IPS-20b (cell line): ENCODE measurements around the gene MGAM2.

Experiments used
- H3K27ac ChIP-seq: one replicate; pipeline ENCODE4 v1.5.1; 2013; ENCODE audit warnings: low read length
- H3K27me3 ChIP-seq: 2 replicates; pipeline ENCODE4 v1.6.1; 2013; ENCODE audit warnings: mild to moderate bottlenecking, low read length, inconsistent platforms; ENCODE audit not compliant: insufficient read depth
- H3K36me3 ChIP-seq: 2 replicates; pipeline ENCODE4 v1.6.1; 2013; ENCODE audit warnings: low read depth, mild to moderate bottlenecking, inconsistent platforms, low read length, moderate library complexity; ENCODE audit not compliant: insufficient read depth
- H3K4me1 ChIP-seq: 2 replicates; pipeline ENCODE4 v1.6.1; 2013; ENCODE audit warnings: mild to moderate bottlenecking, control low read depth, inconsistent platforms, low read length, moderate library complexity; ENCODE audit not compliant: insufficient read depth
- H3K4me3 ChIP-seq: 2 replicates; pipeline ENCODE4 v1.5.1; 2013; ENCODE audit warnings: mild to moderate bottlenecking, low read length, inconsistent platforms
- H3K9ac ChIP-seq: 2 replicates; pipeline ENCODE4 v1.6.1; 2013; ENCODE audit warnings: low read depth, mild to moderate bottlenecking, inconsistent platforms, low read length, moderate library complexity
- H3K9me3 ChIP-seq: 2 replicates; pipeline ENCODE4 v1.6.1; 2013; ENCODE audit warnings: mild to moderate bottlenecking, low read depth, low read length, inconsistent platforms; ENCODE audit not compliant: insufficient read depth

The MGAM2 gene

DNA sequence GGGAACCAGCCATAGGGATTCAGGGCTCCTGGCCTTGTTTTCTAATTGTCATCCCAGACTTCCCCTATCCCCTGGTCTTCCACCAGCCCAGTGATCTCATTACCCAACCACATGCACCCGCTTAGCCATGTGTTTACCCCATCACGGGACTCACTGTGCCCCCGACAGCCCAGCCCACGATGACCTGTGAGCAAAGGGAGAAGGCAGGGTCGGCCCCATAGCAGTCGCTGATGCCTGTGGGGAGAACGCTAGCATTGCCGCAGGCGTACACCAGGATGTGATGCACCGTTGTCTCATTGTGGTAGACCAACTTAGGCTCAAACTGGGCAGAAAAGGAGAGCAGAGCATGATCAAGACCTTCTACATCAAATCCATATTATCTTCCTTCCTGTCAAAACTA is 132.3 kb downstream of the MGAM2 start:
- Histone ChIP-seq H3K9ac (no peak overlapping the region), H3K36me3 (no peaks in the 10 kb centered on the region), H3K4me3 (no peak overlapping the region), H3K27ac (no peak overlapping the region), H3K9me3 (no peaks in the 10 kb centered on the region), H3K27me3 (no peaks in the 10 kb centered on the region), H3K4me1 (no peaks in the 10 kb centered on the region)

DNA sequence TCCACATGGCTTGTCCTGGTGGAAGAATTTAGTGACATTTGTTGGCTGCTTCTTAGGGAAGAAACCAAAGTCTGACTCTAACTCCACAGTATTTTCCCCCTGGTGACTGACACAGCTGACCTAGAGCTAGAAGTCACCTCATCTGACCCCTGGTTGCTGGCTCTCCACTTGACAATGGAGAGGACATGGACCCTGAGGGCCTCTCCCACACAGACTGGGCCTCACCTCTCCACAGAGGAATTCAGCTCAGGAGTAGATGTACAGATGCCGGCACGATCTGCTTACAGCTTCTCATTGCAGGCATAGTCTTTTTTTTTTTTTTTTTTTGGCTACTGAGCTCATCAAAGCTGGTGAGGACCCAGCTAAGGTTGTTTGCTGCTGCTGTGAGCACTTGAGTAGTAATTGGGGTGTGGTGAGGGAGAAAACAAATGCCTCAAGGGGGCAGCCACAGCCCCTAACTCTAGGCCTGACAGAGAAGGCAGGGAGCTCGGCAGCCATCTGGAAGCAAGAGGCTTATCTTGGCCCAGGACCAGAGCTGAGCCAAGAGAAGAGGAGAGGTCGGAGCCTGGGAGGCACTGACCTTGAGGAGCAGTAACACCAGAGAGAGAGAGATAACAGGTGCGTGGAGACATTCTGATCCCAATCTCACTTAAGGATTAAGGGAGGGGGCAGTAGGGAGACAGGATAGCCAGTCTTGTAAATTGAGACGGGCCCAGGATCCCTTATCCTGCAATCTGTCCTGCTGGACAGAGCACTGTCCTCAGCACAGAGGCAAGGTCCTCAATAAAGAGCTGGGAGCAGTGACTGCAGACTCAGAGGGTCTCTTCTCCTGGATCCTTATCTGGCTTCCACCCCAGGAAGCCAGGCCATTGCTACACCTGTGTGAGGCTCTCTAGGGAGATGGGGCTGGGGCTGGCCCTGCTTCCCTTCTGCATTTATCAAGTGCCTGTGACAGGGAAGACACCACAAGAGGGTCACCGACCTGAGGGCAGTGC is 136.9 kb downstream of the MGAM2 start:
- Histone ChIP-seq H3K4me3 (no peak overlapping the region), H3K27ac (no peak overlapping the region), H3K27me3 (no peaks in the 10 kb centered on the region), H3K4me1 (no peaks in the 10 kb centered on the region), H3K9me3 (no peaks in the 10 kb centered on the region), H3K9ac (no peak overlapping the region), H3K36me3 (no peaks in the 10 kb centered on the region)

DNA sequence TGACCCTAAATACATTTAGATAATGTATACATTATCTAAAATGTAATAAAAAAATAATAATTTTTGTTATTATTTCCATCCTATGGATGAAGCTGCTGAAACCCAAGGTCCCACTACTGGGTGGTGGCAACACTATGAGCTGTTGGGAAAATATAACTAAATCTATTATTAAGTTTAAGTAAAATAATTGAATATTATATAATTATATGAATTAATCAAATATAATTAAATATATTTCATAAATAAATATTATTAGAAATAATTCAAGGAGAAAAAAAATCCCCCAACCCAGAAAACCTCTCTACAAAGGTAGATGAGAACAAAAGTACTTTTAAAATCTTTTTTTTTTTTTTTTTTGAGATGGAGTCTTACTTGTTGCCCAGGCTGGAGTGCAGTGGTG is 138.4 kb downstream of the MGAM2 start:
- H3K4me1 ChIP-seq = no peaks in the 10 kb centered on the region
- no peak overlapping the region for H3K4me3 ChIP-seq
- no peaks in the 10 kb centered on the region for H3K27me3 ChIP-seq
- no peak overlapping the region for H3K27ac ChIP-seq
- no peak overlapping the region for H3K9ac ChIP-seq
- H3K9me3 ChIP-seq = no peaks in the 10 kb centered on the region
- no peaks in the 10 kb centered on the region for H3K36me3 ChIP-seq

DNA sequence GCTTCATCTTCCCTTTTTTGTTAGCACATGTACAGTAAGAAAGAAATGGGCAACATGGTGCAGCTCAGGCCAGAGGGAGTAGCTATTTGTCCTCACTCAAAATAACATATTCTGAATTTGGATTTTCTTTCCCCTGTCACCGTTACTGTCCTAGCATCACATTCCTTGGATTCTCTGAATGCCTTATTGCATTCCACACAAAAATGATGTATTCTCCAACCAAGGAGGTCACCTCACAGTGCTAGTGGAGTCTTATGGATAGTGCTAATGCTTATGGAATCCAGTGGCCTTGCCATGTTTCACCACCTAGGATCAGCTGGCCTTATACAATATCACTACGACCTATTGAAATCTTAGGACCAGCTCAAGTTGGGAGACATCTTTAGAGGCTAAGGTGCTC is 139.2 kb downstream of the MGAM2 start:
- Histone ChIP-seq H3K4me1 (no peaks in the 10 kb centered on the region), H3K9ac (no peak overlapping the region), H3K4me3 (no peak overlapping the region), H3K27ac (no peak overlapping the region), H3K36me3 (no peaks in the 10 kb centered on the region), H3K27me3 (no peaks in the 10 kb centered on the region), H3K9me3 (no peaks in the 10 kb centered on the region)

DNA sequence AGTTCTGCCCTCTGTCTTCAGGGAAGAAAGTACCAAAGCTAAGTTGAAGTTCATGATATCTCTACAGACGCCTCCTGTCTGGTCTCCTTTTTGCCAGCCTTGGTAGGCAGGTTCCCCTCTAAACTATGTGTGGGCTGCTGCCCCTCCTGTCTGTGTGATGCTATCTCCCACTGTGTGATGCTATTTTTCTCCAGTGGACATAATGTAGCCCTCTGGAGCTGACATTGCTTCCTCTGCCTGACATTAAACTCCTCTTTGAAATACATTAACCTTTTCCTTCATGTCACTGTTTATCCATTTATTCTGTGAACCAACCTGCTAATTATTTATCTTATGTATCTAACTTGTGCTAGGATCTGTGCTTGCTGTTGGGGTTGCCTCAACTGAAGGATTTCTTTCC is 146.4 kb downstream of the MGAM2 start, which contains the start of gene PRSS58:
PRSS58 (minus strand) TSS at position 101 of the 400 bp plus-strand sequence. CDS start 351 bp downstream, outside the sequence.
- Histone ChIP-seq H3K36me3 (no peaks in the 10 kb centered on the region), H3K27ac (no peak within 1 kb of the TSS), H3K4me3 (no peak within 1 kb of the TSS), H3K27me3 (no peaks in the 10 kb centered on the region), H3K9ac (no peak within 1 kb of the TSS), H3K9me3 (peaks cover 7% of the 10 kb centered on the region), H3K4me1 (no peaks in the 10 kb centered on the region)

DNA sequence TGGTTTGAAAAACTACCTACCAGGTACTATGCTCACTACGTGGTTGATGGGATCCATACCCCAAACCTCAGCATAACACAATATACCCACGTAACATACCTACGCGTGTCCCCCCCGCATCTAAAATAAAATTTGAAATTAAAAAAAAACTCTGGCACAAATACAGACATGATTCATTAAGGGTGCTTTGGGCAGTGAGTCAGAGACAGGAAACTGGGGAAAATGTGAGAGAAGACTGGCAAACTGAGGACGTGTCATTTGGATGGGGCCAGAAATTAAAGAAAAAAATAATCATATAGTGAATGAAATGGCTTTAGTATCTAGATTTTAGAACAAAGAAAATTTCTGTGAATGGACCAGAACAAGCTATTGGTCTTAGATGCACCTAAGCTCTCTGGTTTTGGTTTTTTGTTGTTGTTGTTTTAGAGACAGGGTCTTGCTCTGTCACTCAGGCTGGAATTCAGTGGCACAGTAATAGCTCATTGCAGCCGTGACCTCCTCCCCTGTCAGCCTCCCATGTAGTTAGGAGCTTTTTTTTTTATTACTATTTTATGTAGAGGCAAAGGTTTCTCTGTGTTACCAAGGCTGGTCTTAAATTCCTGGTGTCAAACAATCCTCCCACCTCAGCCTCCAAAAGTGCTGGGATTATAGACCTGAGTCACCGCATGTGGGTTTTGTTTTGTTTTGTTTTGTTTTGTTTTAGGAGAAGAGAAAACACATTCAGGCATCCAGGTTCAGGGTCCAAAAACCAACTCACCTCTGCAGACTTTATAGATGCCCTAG is 152.3 kb downstream of the MGAM2 start:
- Histone ChIP-seq H3K36me3 (no peaks in the 10 kb centered on the region), H3K9me3 (peaks cover 2% of the 10 kb centered on the region), H3K27ac (no peak overlapping the region), H3K27me3 (no peaks in the 10 kb centered on the region), H3K4me1 (no peaks in the 10 kb centered on the region), H3K9ac (no peak overlapping the region), H3K4me3 (no peak overlapping the region)
